ENCODE measurements around the gene PPP1R15B.

PPP1R15B gene

GRCh38 chr1:204359131-204359473, 52.5 kb downstream of the PPP1R15B start:
- no peak for TF ChIP-seq CTCF (conservative IDR thresholded peaks at IDR 0.05; ENCODE audit: low read depth, low read length)
- peak overlapping the region; percentile 14 for H3K4me3 ChIP-seq (ENCODE audit: low read length)
- no peak for DNase-seq (ENCODE audit: low read depth)

- H3K4me3 ChIP-seq (ENCODE audit: low read length), result no peak overlapping the region
- no peak for DNase-seq (ENCODE audit: low read depth)
- TF ChIP-seq CTCF (conservative IDR thresholded peaks at IDR 0.05; ENCODE audit: low read depth, low read length), result no peak
Observed at GRCh38 chr1:204358605-204359004, 53.0 kb downstream of the PPP1R15B start.

GRCh38 chr1:204357551-204358490, 53.8 kb downstream of the PPP1R15B start:
- H3K4me3 ChIP-seq (ENCODE audit: low read length), result no peak overlapping the region
- TF ChIP-seq CTCF (conservative IDR thresholded peaks at IDR 0.05; ENCODE audit: low read depth, low read length), result no peak
- DNase-seq (ENCODE audit: low read depth), result no peak

- TF ChIP-seq CTCF (conservative IDR thresholded peaks at IDR 0.05; ENCODE audit: low read depth, low read length), result no peak
- H3K4me3 ChIP-seq (ENCODE audit: low read length), result no peak overlapping the region
- DNase-seq (ENCODE audit: low read depth), result no peak
Observed at GRCh38 chr1:204356997-204357396, 54.6 kb downstream of the PPP1R15B start.

- no peak for DNase-seq (ENCODE audit: low read depth)
- TF ChIP-seq CTCF (conservative IDR thresholded peaks at IDR 0.05; ENCODE audit: low read depth, low read length), result no peak
- no peak overlapping the region for H3K4me3 ChIP-seq (ENCODE audit: low read length)
Observed at GRCh38 chr1:204355913-204356312, 55.7 kb downstream of the PPP1R15B start.

- no peak for TF ChIP-seq CTCF (conservative IDR thresholded peaks at IDR 0.05; ENCODE audit: low read depth, low read length)
- no peak overlapping the region for H3K4me3 ChIP-seq (ENCODE audit: low read length)
- no peak for DNase-seq (ENCODE audit: low read depth)
Observed at GRCh38 chr1:204354579-204354978, 57.0 kb downstream of the PPP1R15B start.
